Stomach smooth muscle (tissue), 2 donors: ENCODE data around the gene KAZALD1.

Source experiments
- H3K27ac ChIP-seq: one replicate; pipeline ENCODE4 v1.7.0; 2013; ENCODE audit warnings: mild to moderate bottlenecking, low read length, inconsistent platforms
- H3K27me3 ChIP-seq, 2 donors: one replicate each; pipeline ENCODE4 v1.7.0; 2013; ENCODE audit warnings: low read length in 2 of 2; ENCODE audit not compliant: insufficient read depth in 2 of 2, control insufficient read depth in 1 of 2
- H3K36me3 ChIP-seq, 2 donors: one replicate each; pipeline ENCODE4 v1.7.0; 2013; ENCODE audit warnings: low read length in 2 of 2; ENCODE audit not compliant: control insufficient read depth in 2 of 2, insufficient read depth in 2 of 2
- H3K4me1 ChIP-seq: one replicate; pipeline ENCODE4 v1.7.0; 2013; ENCODE audit warnings: low read length; ENCODE audit not compliant: control insufficient read depth, insufficient read depth
- H3K4me3 ChIP-seq, 2 donors: one replicate each; pipeline ENCODE4 v1.7.0; 2013; ENCODE audit warnings: low read length in 2 of 2
- H3K9ac ChIP-seq, 2 donors: one replicate each; pipeline ENCODE4 v1.7.0; 2013; ENCODE audit warnings: low read length in 2 of 2, mild to moderate bottlenecking in 1 of 2
- H3K9me3 ChIP-seq, 2 donors: one replicate each; pipeline ENCODE4 v1.7.0; 2013; ENCODE audit warnings: low read length in 2 of 2; ENCODE audit not compliant: control insufficient read depth in 2 of 2
- donor health status: healthy.
- donor health status: Pancreatic carcinoma.

The KAZALD1 gene

GRCh38 chr10:101019440-101019703 is 42.4 kb upstream of the KAZALD1 start:
- Histone ChIP-seq H3K4me3 (no peak overlapping the region), H3K9me3 (no peaks in the 10 kb centered on the region), H3K36me3 (no peaks in the 10 kb centered on the region), H3K4me1 (peaks cover 6% of the 10 kb centered on the region), H3K27me3 (peaks cover 13 to 31% of the 10 kb centered on the region in 2 donors), H3K9ac (no peak overlapping the region), H3K27ac (no peak overlapping the region)

GRCh38 chr10:101020427-101021075 is 41.2 kb upstream of the KAZALD1 start:
- Histone ChIP-seq H3K27me3 (peaks cover 13 to 30% of the 10 kb centered on the region in 2 donors), H3K9me3 (no peaks in the 10 kb centered on the region), H3K4me1 (peaks cover 3% of the 10 kb centered on the region), H3K9ac (no peak overlapping the region), H3K36me3 (no peaks in the 10 kb centered on the region), H3K4me3 (no peak overlapping the region), H3K27ac (no peak overlapping the region)

- Histone ChIP-seq H3K9ac (no peak overlapping the region), H3K4me3 (no peak overlapping the region)
These were observed 40.5 kb upstream of the KAZALD1 start for GRCh38 chr10:101021239-101021638.

GRCh38 chr10:101021692-101022251 is 40.0 kb upstream of the KAZALD1 start:
- Histone ChIP-seq H3K27ac (no peak overlapping the region), H3K27me3 (peaks cover 8 to 21% of the 10 kb centered on the region in 2 donors), H3K9ac (no peak overlapping the region), H3K4me3 (no peak overlapping the region), H3K36me3 (no peaks in the 10 kb centered on the region), H3K4me1 (peaks cover 3% of the 10 kb centered on the region), H3K9me3 (no peaks in the 10 kb centered on the region)

More at GRCh38 chr10:101021239-101021638, 40.5 kb upstream of the KAZALD1 start:
- H3K27ac ChIP-seq = no peak overlapping the region
- peaks cover 11 to 27% of the 10 kb centered on the region in 2 donors for H3K27me3 ChIP-seq
- H3K9me3 ChIP-seq = no peaks in the 10 kb centered on the region
- H3K36me3 ChIP-seq = no peaks in the 10 kb centered on the region
- H3K4me1 ChIP-seq = peaks cover 3% of the 10 kb centered on the region

GRCh38 chr10:101022967-101023705 is 38.7 kb upstream of the KAZALD1 start:
- H3K9me3 ChIP-seq = no peaks in the 10 kb centered on the region
- peaks cover 3% of the 10 kb centered on the region for H3K4me1 ChIP-seq
- H3K27me3 ChIP-seq = peaks cover 8 to 18% of the 10 kb centered on the region in 2 donors
- H3K9ac ChIP-seq = no peak overlapping the region
- H3K27ac ChIP-seq = no peak overlapping the region
- H3K4me3 ChIP-seq = no peak overlapping the region
- no peaks in the 10 kb centered on the region for H3K36me3 ChIP-seq

GRCh38 chr10:101027106-101027720 is 34.6 kb upstream of the KAZALD1 start:
- Histone ChIP-seq H3K4me3 (no peak overlapping the region), H3K36me3 (no peaks in the 10 kb centered on the region), H3K9me3 (no peaks in the 10 kb centered on the region), H3K9ac (no peak overlapping the region), H3K27me3 (peaks cover 3 to 9% of the 10 kb centered on the region in 2 donors), H3K4me1 (peaks cover 14% of the 10 kb centered on the region), H3K27ac (no peak overlapping the region)

- Histone ChIP-seq H3K4me3 (no peak overlapping the region), H3K27me3 (peaks cover 3 to 9% of the 10 kb centered on the region in 2 donors), H3K36me3 (no peaks in the 10 kb centered on the region), H3K9me3 (no peaks in the 10 kb centered on the region), H3K27ac (no peak overlapping the region), H3K9ac (no peak overlapping the region), H3K4me1 (peaks cover 26% of the 10 kb centered on the region)
These were observed 33.1 kb upstream of the KAZALD1 start for GRCh38 chr10:101028446-101029337.

GRCh38 chr10:101029520-101030295 is 32.1 kb upstream of the KAZALD1 start:
- Histone ChIP-seq H3K27me3 (peaks cover 3 to 9% of the 10 kb centered on the region in 2 donors), H3K27ac (no peak overlapping the region), H3K4me1 (peaks cover 26% of the 10 kb centered on the region), H3K9ac (no peak overlapping the region), H3K9me3 (no peaks in the 10 kb centered on the region), H3K36me3 (peaks cover under 1% of the 10 kb centered on the region in 2 donors), H3K4me3 (no peak overlapping the region)

- peak overlapping the region; percentile 89 to 91 for H3K4me3 ChIP-seq
- H3K36me3 ChIP-seq = peaks cover 7 to 8% of the 10 kb centered on the region in 2 donors
- peaks cover 3 to 9% of the 10 kb centered on the region in 2 donors for H3K27me3 ChIP-seq
- no peaks in the 10 kb centered on the region for H3K9me3 ChIP-seq
- H3K4me1 ChIP-seq = peaks cover 26% of the 10 kb centered on the region
- peak overlapping the region; percentile 42 to 67 for H3K9ac ChIP-seq
- H3K27ac ChIP-seq = no peak overlapping the region
These were observed 31.2 kb upstream of the KAZALD1 start for GRCh38 chr10:101030496-101031127.
